Effector memory CD4-positive, alpha-beta T cell (primary cell): ENCODE results near the gene SPATA2L.
"Not testable (repeated sequence)": the region's sequence is repeated elsewhere in the genome, so short reads cannot be mapped to it uniquely, and the experiment has no call there.

Experiments
- DNase-seq, 3 donors: peaks; one replicate each; pipeline ENCODE4 v3.0.0-alpha.2; 2020
- H3K27ac ChIP-seq: 2 replicates; pipeline ENCODE4 v1.7.0; 2013; ENCODE audit warnings: mild to moderate bottlenecking, low read length, moderate library complexity; ENCODE audit not compliant: insufficient read depth, poor library complexity, severe bottlenecking
- H3K27me3 ChIP-seq: replicated peaks from 2 replicates; pipeline ENCODE4 v1.7.0; 2013; ENCODE audit warnings: mild to moderate bottlenecking, low read length; ENCODE audit not compliant: insufficient read depth, control insufficient read depth, poor library complexity, severe bottlenecking
- H3K36me3 ChIP-seq: 2 replicates; pipeline ENCODE4 v1.7.0; 2013; ENCODE audit warnings: mild to moderate bottlenecking, low read length, moderate library complexity; ENCODE audit not compliant: control insufficient read depth, insufficient read depth
- H3K4me1 ChIP-seq: 2 replicates; pipeline ENCODE4 v1.7.0; 2013; ENCODE audit warnings: low read length, mild to moderate bottlenecking; ENCODE audit not compliant: control insufficient read depth, insufficient read depth, poor library complexity, severe bottlenecking
- H3K4me3 ChIP-seq: 2 replicates; pipeline ENCODE4 v1.7.0; 2013; ENCODE audit warnings: low read length, low read depth, mild to moderate bottlenecking; ENCODE audit not compliant: insufficient read depth, poor library complexity, severe bottlenecking
- H3K9me3 ChIP-seq: 2 replicates; pipeline ENCODE4 v1.7.0; 2013; ENCODE audit warnings: mild to moderate bottlenecking, low read length, moderate library complexity; ENCODE audit not compliant: control insufficient read depth

Gene SPATA2L

DNA sequence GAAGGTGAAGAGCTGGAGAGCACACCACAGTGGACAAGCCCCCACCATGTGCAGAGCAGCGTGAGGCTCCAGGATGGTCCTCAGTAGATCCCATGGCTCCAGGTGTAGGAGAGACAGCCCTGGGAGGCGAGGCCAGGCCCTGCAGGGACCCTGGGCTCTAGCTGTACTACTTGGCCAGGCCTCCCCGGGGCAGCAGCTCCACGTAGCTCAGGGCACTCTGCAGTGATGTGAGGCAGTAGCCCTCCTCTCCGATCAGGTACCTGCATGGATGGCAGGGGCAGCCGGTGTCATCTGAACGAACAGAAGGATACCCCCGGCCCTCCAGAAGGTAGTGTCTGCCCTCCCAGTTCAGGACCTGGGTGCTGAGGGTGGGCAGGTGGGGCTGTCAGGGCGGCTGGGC is 6.2 kb upstream of the SPATA2L start:
- Histone ChIP-seq H3K4me1 (peaks cover 13% of the 10 kb centered on the region), H3K4me3 (no peak overlapping the region), H3K27ac (no peak overlapping the region), H3K27me3 (no peaks in the 10 kb centered on the region), H3K36me3 (no peaks in the 10 kb centered on the region), H3K9me3 (no peaks in the 10 kb centered on the region)
- DNase-seq = no peak

DNA sequence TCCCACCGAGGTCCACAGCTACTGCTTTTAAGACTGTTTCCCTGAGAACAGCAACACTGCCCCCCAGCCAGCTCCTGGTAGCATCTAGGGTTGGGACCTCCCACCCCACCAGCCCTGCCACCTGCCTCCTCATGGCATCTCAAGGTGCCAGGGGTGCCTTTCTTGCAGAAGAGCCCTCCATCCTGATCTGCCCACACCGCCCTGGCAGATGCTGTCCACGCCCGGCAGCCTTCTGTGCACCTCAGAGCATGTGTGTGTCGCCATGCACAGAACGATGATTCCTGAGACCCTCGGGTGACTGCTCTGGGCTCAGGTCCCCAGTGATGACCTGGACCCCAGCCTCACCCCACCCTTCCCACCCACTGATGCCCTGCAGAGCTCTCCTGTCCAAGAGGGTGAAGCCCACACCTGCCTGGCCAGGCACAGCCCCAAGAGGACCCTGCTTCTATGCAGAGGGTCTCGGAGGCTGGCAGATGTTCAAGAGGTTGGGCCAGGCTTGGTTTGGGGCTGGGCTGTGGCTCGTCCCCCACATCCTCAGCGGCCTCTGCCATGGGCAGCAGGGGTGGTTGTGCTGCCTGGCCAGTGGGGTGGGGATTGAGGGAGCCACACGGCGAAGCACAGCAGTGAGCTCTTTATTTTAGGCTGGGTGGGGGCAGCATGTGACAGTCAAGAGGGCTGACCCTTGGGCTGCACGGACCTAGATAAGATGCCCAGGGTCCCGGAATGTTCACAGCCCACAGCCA is 5.2 kb upstream of the SPATA2L start:
- peaks cover 8% of the 10 kb centered on the region for H3K4me1 ChIP-seq
- DNase-seq = no peak
- H3K4me3 ChIP-seq = no peak overlapping the region
- no peaks in the 10 kb centered on the region for H3K9me3 ChIP-seq
- H3K27ac ChIP-seq = no peak overlapping the region
- H3K36me3 ChIP-seq = no peaks in the 10 kb centered on the region
- no peaks in the 10 kb centered on the region for H3K27me3 ChIP-seq

DNA sequence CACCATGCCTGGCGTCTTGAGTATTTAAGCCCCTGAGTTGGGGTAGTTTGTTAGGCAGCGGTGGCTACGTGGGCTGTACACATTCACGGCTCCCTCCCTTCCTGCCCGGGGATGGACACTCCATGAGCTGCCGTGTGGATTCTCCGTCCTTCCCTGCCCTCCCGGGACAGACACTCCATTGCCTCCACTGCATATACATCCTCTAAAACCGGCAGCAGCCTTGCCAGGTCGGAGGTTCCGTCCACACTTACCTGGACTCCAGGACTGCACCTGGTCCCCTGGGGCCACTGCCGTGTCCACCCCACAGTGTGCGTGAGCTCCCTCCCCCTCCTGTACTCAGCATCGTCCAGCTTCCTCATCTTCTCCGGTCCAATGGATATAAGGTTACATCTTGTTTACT is 3.5 kb upstream of the SPATA2L start:
- Histone ChIP-seq H3K27me3 (no peaks in the 10 kb centered on the region), H3K9me3 (no peaks in the 10 kb centered on the region), H3K4me1 (peaks cover 21% of the 10 kb centered on the region), H3K27ac (no peak overlapping the region), H3K36me3 (no peaks in the 10 kb centered on the region), H3K4me3 (no peak overlapping the region)
- no peak for DNase-seq

DNA sequence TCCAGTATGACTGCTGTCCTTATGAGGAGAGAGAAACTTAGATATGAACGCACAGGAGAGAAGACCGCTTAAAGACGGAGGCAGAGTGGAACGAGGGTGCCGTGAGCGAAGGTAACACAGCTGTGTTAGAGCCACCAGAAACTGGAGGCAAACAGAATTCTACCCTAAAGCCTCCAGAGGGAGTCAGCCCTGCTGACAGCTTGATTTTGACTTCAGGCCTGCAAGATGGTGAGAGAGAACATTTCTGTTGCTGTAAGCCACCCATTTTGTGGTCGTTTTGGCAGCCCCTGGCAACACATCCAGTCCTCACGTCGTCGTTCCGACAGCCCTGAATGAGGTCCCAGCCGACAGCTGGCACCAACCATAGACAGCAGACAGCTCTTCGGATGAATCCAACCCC is 2.8 kb upstream of the SPATA2L start:
- Histone ChIP-seq H3K27me3 (no peaks in the 10 kb centered on the region), H3K4me3 (no peak overlapping the region), H3K4me1 (peaks cover 24% of the 10 kb centered on the region), H3K9me3 (no peaks in the 10 kb centered on the region), H3K27ac (no peak overlapping the region), H3K36me3 (no peaks in the 10 kb centered on the region)
- no peak for DNase-seq

DNA sequence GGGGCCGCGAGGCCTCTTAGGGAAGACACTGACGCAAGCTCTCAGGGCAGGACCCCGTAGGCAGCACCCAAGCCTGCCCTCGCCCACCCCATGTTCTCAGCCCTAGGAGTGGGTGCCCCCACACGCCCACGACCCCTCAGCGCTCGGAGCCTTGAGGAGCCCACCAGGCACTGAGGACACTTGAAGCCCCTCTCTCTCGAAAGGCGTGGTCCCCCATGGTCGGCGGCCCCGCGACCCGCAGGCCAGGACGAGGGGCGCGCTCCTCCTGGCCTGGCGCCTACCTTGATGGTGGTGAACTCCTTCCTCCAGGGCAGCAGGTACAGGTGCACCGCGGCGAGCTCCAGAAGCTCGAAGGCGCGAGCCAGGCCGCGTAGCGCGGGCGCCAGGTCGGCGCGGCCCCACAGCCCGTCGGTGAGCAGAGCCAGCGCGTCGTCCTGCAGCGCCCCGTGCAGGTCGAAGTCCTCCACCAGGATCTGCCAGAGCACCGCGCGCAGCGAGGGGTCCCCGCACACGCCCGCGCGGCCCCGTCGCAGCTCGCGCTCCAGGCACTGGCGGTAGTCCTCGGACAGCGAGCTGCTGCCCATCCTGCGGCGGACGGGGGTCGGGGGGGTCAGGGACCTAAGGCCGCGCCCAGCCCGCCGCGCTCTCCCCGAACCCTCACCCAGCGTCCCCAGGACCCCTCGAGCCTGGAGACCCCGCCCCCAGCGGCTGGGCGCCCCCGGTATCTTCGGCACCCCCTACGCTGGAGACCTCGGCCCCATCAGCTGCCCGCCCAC is 668 bp downstream of the SPATA2L start:
- Histone ChIP-seq H3K27me3 (no peaks in the 10 kb centered on the region), H3K27ac (peak overlapping the region; percentile 85), H3K9me3 (no peaks in the 10 kb centered on the region), H3K4me1 (peaks cover 32% of the 10 kb centered on the region), H3K4me3 (peak overlapping the region; percentile 64), H3K36me3 (peaks cover 7% of the 10 kb centered on the region)
- DNase-seq = peak; percentile 31 to 42 (median 36)

DNA sequence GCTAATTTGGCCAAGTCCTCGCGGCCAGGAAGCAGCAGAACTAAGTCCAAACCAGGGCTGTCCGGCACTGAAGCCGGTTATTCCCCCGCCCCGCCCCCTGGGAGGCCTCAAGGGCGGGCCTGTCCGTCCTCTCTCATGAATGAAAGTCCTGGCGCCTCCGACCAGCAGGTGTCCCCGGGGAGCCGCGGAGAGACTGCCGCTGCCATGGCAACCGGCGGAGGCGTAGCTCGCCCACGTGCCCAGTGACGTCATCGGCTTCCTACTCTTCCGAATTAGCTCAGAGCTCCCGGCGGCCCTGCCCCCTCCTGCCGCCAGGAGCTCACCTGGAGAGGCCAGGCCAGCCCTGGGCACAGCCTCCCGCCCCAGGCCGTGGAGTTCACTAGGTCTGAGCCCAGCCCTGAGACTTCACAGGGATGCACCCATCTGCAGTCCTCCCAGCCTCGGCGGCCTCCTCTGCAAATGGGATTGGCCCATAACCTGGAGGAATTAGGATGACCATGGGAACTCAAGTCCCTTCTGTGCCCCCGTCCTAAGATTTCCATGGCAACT is 1.3 kb downstream of the SPATA2L start:
- peak; percentile 92 to 98 (median 95) for DNase-seq
- H3K27me3 ChIP-seq = no peaks in the 10 kb centered on the region
- H3K27ac ChIP-seq = peak overlapping the region; percentile 85
- H3K9me3 ChIP-seq = no peaks in the 10 kb centered on the region
- H3K36me3 ChIP-seq = peaks cover 10% of the 10 kb centered on the region
- H3K4me3 ChIP-seq = peak overlapping the region; percentile 64
- H3K4me1 ChIP-seq = peaks cover 32% of the 10 kb centered on the region

DNA sequence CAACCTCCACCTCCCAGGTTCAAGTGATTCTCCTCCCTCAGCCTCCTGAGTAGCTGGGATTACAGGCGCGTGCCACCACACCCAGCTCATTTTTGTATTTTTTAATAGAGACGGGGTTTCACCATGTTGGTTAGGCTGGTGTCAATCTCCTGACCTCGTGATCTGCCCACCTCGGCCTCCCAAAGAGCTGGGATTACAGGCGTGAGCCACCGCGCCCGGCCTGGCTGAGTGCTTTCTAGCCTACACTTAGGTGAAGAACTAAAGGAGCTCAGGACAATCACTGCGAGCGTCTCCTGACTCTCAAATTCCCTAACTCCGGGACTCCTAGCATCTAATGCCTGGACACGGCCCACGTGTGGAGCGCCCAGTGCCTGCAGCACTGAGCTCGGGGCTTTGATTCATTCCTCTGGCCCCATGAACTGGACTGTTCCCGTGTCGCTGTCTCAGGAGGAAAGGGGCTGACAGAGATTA is 1.8 kb downstream of the SPATA2L start:
- not testable (repeated sequence) for H3K27me3 ChIP-seq, H3K9me3 ChIP-seq, DNase-seq, H3K4me3 ChIP-seq
- Histone ChIP-seq H3K36me3 (peaks cover 14% of the 10 kb centered on the region), H3K4me1 (peaks cover 32% of the 10 kb centered on the region), H3K27ac (peak overlapping the region; percentile 85)

DNA sequence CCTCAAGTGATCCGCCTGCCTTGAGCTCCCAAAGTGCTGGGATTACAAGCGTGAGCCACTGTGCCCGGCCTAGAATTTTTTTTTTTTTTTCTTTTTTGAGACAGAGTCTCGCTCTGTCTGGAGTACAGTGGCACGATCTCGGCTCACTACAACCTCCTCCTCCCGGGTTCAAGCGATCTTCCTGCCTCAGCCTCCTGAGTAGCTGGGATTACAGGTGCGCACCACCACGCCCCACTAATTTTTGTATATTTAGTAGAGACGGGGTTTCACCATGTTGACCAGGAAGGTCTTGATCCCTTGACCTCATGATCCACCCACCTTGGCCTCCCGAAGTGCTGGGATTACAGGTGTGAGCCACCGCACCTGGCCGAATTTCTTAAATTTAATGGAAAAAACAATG is 2.8 kb downstream of the SPATA2L start:
- not testable (repeated sequence) for H3K9me3 ChIP-seq, DNase-seq, H3K27me3 ChIP-seq, H3K27ac ChIP-seq, H3K4me3 ChIP-seq
- peaks cover 20% of the 10 kb centered on the region for H3K36me3 ChIP-seq
- peaks cover 32% of the 10 kb centered on the region for H3K4me1 ChIP-seq

DNA sequence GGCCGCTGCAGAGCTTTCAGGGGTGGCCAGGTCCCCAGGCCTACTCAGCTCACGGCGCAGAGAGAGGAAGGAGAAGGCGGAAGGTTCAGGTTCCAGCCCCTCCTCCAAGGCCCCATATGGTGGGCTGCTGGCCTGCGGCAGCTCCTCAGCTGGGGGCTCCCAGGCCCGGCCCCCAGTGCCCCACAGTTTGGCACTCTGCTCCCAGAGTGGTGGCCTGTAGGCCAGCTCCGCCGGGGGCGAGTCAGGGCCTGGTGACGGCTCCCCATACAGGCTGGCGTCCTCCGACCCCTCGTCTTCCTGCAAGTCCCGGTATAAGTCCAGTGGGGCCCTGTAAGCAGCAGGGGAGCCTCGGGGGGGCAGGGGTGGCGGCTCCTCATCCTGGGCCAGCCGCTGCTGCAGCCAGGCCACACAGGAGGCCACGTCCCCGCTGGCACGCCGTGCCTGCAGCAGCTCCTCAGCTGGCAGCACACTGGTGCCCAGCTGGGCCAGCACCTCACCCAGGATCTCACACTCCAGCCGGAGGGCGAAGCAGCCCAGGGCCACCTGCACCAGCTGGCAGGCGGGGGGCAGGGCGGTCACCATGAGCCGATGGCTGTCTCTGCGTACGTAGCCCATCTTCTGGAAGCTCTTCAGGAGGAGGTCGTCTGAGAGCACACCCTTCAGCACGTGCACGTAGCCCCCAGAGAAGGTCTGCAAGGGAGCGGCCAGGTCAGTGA is 3.7 kb downstream of the SPATA2L start:
- no peak overlapping the region for H3K27ac ChIP-seq
- DNase-seq = no peak
- peaks cover 26% of the 10 kb centered on the region for H3K36me3 ChIP-seq
- H3K4me3 ChIP-seq = no peak overlapping the region
- H3K9me3 ChIP-seq = no peaks in the 10 kb centered on the region
- no peaks in the 10 kb centered on the region for H3K27me3 ChIP-seq
- H3K4me1 ChIP-seq = peaks cover 32% of the 10 kb centered on the region
